CD14-positive monocyte (primary cell): ENCODE results near the gene ADAM23. TPM values are rescaled to one million over a fixed set of nuclear protein-coding genes. Genes with fewer than 3 reads are reported as not detected.

Experiments used
- DNase-seq, 3 donors: peaks; one replicate each; pipeline ENCODE4 v3.0.0-alpha.2; 2011 to 2022
- H2AFZ ChIP-seq: 2 replicates; pipeline ENCODE4 v1.6.0; 2012; ENCODE audit warnings: mild to moderate bottlenecking, low read depth, low read length, inconsistent platforms; ENCODE audit not compliant: insufficient read depth, poor library complexity, severe bottlenecking
- H3K27ac ChIP-seq, 2 donors: 1 replicate in 1 of 2; 2 replicates in 1 of 2; pipeline ENCODE4 v1.5.1; 2012 to 2013; ENCODE audit warnings: low read length in 2 of 2, control low read depth in 1 of 2, inconsistent platforms in 1 of 2, low read depth in 1 of 2, mild to moderate bottlenecking in 1 of 2
- H3K27me3 ChIP-seq, 2 donors: one replicate each; pipeline versions ENCODE4 v1.6.0 to v1.6.1; 2011 to 2013; ENCODE audit warnings: low read length in 2 of 2; ENCODE audit not compliant: control insufficient read depth in 2 of 2, insufficient read depth in 2 of 2
- H3K36me3 ChIP-seq, 2 donors: replicated peaks in 1 of 2; 1 replicate in 1 of 2; 2 replicates in 1 of 2; pipeline versions ENCODE4 v1.5.1 to v1.6.1; 2012 to 2013; ENCODE audit warnings: low read length in 2 of 2, control low read depth in 1 of 2, inconsistent platforms in 1 of 2, mild to moderate bottlenecking in 1 of 2; ENCODE audit not compliant: insufficient read depth in 2 of 2, control insufficient read depth in 1 of 2
- H3K4me1 ChIP-seq, 2 donors: 1 replicate in 1 of 2; 2 replicates in 1 of 2; pipeline versions ENCODE4 v1.5.1 to v1.6.1; 2012 to 2013; ENCODE audit warnings: low read length in 2 of 2, control low read depth in 1 of 2, inconsistent platforms in 1 of 2, mild to moderate bottlenecking in 1 of 2, moderate library complexity in 1 of 2; ENCODE audit not compliant: insufficient read depth in 2 of 2, control insufficient read depth in 1 of 2
- H3K4me2 ChIP-seq: replicated peaks from 2 replicates; pipeline ENCODE3; 2012; ENCODE audit warnings: low read length, moderate library complexity, mild to moderate bottlenecking; ENCODE audit not compliant: poor library complexity, severe bottlenecking; ENCODE audit errors: extremely low read depth
- H3K4me3 ChIP-seq, 3 experiments: fragments of 200-600 bp in 1 of 3; sonication (generic) in 1 of 3; replicated peaks in 1 of 3; 1 replicate in 2 of 3; 2 replicates in 1 of 3; pipeline ENCODE4 v1.5.1; 2011 to 2013; ENCODE audit warnings: low read length in 3 of 3, mild to moderate bottlenecking in 3 of 3, control low read depth in 2 of 3, low read depth in 2 of 3, inconsistent platforms in 1 of 3, moderate library complexity in 1 of 3
- H3K79me2 ChIP-seq: 2 replicates; pipeline ENCODE4 v1.6.0; 2012; ENCODE audit warnings: mild to moderate bottlenecking, control low read depth, inconsistent platforms, low read length, moderate library complexity; ENCODE audit not compliant: insufficient read depth
- H3K9ac ChIP-seq: 2 replicates; pipeline ENCODE4 v1.6.0; 2017; ENCODE audit warnings: low read length, mild to moderate bottlenecking; ENCODE audit not compliant: insufficient read depth, poor library complexity, severe bottlenecking
- H3K9me3 ChIP-seq, 2 donors: replicated peaks in 1 of 2; 1 replicate in 1 of 2; 2 replicates in 1 of 2; pipeline versions ENCODE4 v1.5.1 to v1.6.1; 2012 to 2013; ENCODE audit warnings: low read length in 2 of 2, control low read depth in 1 of 2; ENCODE audit not compliant: control insufficient read depth in 1 of 2, insufficient read depth in 1 of 2
- H4K20me1 ChIP-seq: 2 replicates; pipeline ENCODE4 v1.6.0; 2012; ENCODE audit warnings: mild to moderate bottlenecking, low read length, control low read depth, moderate library complexity; ENCODE audit not compliant: insufficient read depth
- H3K27ac Mint-ChIP-seq, 7 donors: one replicate each; pipeline ENCODE4 v1.8.0; 2020; ENCODE audit warnings: mild to moderate bottlenecking in 7 of 7, mixed read lengths in 7 of 7, moderate library complexity in 6 of 7, inconsistent platforms in 2 of 7
- H3K27me3 Mint-ChIP-seq, 3 donors: one replicate each; pipeline ENCODE4 v1.8.0; 2021 to 2022; ENCODE audit warnings: low read depth in 3 of 3, mild to moderate bottlenecking in 3 of 3, mixed read lengths in 3 of 3, moderate library complexity in 3 of 3, inconsistent platforms in 1 of 3
- H3K36me3 Mint-ChIP-seq, 2 donors: one replicate each; pipeline ENCODE4 v1.8.0; 2020; ENCODE audit warnings: mixed read lengths in 2 of 2, inconsistent platforms in 1 of 2, mild to moderate bottlenecking in 1 of 2
- H3K4me1 Mint-ChIP-seq: one replicate; pipeline ENCODE4 v1.8.0; 2020; ENCODE audit warnings: mild to moderate bottlenecking, mixed read lengths
- H3K4me3 Mint-ChIP-seq, 2 donors: one replicate each; pipeline ENCODE4 v1.8.0; 2020; ENCODE audit warnings: mild to moderate bottlenecking in 2 of 2, mixed read lengths in 2 of 2, moderate library complexity in 1 of 2
- H3K9me3 Mint-ChIP-seq, 7 donors: one replicate each; pipeline ENCODE4 v1.8.0; 2020 to 2022; ENCODE audit warnings: mixed read lengths in 7 of 7, mild to moderate bottlenecking in 6 of 7, moderate library complexity in 6 of 7, inconsistent platforms in 2 of 7
- WGBS: methylation state at CpG from one replicate; pipeline ENCODE4 v1.1.5; 2013; ENCODE audit warnings: missing lambda C conversion rate; ENCODE audit not compliant: insufficient coverage; 5-methylcytosine and 5-hydroxymethylcytosine counted together
- intact Hi-C, 2 donors: fragments of 100-400 bp; cut with micrococcal nuclease; formaldehyde crosslinking; loops; one replicate each; pipeline versions ENCODE4 v1.15.0 to v1.15.1; 2023
- polyA plus RNA-seq, 3 donors: library from polyadenylated mRNA; depleted of rRNA in 1 of 3; unstranded in 2 of 3; stranded (reverse) in 1 of 3; fragments of 300-500 nt in 2 of 3; fragments of >200 nt in 1 of 3; fragmentation: Illumina TruSeq in 2 of 3; gene quantifications; 1 replicate in 2 of 3; 2 replicates in 1 of 3; pipeline ENCODE4 v1.2.3, GENCODE V29; 2012 to 2021
- TF ChIP-seq, protein P1 (sequence below): fragments of 200-600 bp; IDR thresholded peaks from one replicate; pipeline ENCODE4 v1.8.0; 2022; ENCODE audit warnings: antibody characterized with exemption, mild to moderate bottlenecking

ADAM23 gene
- polyA plus RNA-seq, 3 donors, result not detected

- 100% methylated on average over 1 of the region's 3 CpGs for WGBS
- no peaks in the 10 kb centered on the region for H3K79me2 ChIP-seq
- no peak overlapping the region for H3K27ac ChIP-seq
- Mint-ChIP-seq H3K9me3 (no peaks in the 10 kb centered on the region), H3K27ac (no peak overlapping the region), H3K27me3 (no peaks in the 10 kb centered on the region), H3K4me3 (no peak overlapping the region), H3K36me3 (no peaks in the 10 kb centered on the region), H3K4me1 (no peaks in the 10 kb centered on the region)
- no peaks in the 10 kb centered on the region for H4K20me1 ChIP-seq
- TF ChIP-seq, protein P1, sequence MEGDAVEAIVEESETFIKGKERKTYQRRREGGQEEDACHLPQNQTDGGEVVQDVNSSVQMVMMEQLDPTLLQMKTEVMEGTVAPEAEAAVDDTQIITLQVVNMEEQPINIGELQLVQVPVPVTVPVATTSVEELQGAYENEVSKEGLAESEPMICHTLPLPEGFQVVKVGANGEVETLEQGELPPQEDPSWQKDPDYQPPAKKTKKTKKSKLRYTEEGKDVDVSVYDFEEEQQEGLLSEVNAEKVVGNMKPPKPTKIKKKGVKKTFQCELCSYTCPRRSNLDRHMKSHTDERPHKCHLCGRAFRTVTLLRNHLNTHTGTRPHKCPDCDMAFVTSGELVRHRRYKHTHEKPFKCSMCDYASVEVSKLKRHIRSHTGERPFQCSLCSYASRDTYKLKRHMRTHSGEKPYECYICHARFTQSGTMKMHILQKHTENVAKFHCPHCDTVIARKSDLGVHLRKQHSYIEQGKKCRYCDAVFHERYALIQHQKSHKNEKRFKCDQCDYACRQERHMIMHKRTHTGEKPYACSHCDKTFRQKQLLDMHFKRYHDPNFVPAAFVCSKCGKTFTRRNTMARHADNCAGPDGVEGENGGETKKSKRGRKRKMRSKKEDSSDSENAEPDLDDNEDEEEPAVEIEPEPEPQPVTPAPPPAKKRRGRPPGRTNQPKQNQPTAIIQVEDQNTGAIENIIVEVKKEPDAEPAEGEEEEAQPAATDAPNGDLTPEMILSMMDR, result no peak
- no peaks in the 10 kb centered on the region for H3K27me3 ChIP-seq
- H3K9ac ChIP-seq, result no peak overlapping the region
- no peaks in the 10 kb centered on the region for H3K9me3 ChIP-seq
- H3K4me1 ChIP-seq, result no peaks in the 10 kb centered on the region
- H3K36me3 ChIP-seq, result no peaks in the 10 kb centered on the region
- H3K4me2 ChIP-seq, result no peak overlapping the region
- H3K4me3 ChIP-seq, result no peak overlapping the region
- intact Hi-C loops, result no loop called here
- H2AFZ ChIP-seq, result no peak overlapping the region
- DNase-seq, result no peak
These were observed 126.1 kb downstream of the ADAM23 start for GRCh38 chr2:206569470-206569869.

- Mint-ChIP-seq H3K4me1 (no peaks in the 10 kb centered on the region), H3K27ac (no peak overlapping the region), H3K9me3 (no peaks in the 10 kb centered on the region), H3K27me3 (no peaks in the 10 kb centered on the region), H3K36me3 (no peaks in the 10 kb centered on the region), H3K4me3 (no peak overlapping the region)
- H3K4me1 ChIP-seq, result no peaks in the 10 kb centered on the region
- no peak for DNase-seq
- no peaks in the 10 kb centered on the region for H3K27me3 ChIP-seq
- H3K4me2 ChIP-seq, result no peak overlapping the region
- H3K36me3 ChIP-seq, result no peaks in the 10 kb centered on the region
- no peak overlapping the region for H3K4me3 ChIP-seq
- H3K27ac ChIP-seq, result no peak overlapping the region
- no peak overlapping the region for H2AFZ ChIP-seq
- H4K20me1 ChIP-seq, result no peaks in the 10 kb centered on the region
- H3K9ac ChIP-seq, result no peak overlapping the region
- no peaks in the 10 kb centered on the region for H3K79me2 ChIP-seq
- H3K9me3 ChIP-seq, result no peaks in the 10 kb centered on the region
- TF ChIP-seq, protein P1, result no peak
- intact Hi-C loops, result no loop called here
These were observed 126.9 kb downstream of the ADAM23 start for GRCh38 chr2:206570199-206570598.
